Astrocyte of the spinal cord (primary cell): ENCODE data around the gene GMPR2.
"Not testable (repeated sequence)": the region's sequence is repeated elsewhere in the genome, so short reads cannot be mapped to it uniquely, and the experiment has no call there.

Experiments
- DNase-seq: peaks from one replicate; pipeline ENCODE4 v3.0.0; 2011; ENCODE audit warnings: low read depth, low spot score
- H3K4me3 ChIP-seq: 2 replicates; pipeline ENCODE4 v1.5.1; 2011; ENCODE audit warnings: low read depth, mild to moderate bottlenecking, low read length, moderate library complexity
- in situ Hi-C: cut with HindIII; loops from 2 replicates; pipeline ENCODE4 v1.10.0; 2017; ENCODE audit warnings: low sequenced_read_pairs
- TF ChIP-seq, protein P1 (sequence below): IDR thresholded peaks from 2 replicates; pipeline ENCODE4 v1.5.1; 2012; ENCODE audit warnings: low read depth, mild to moderate bottlenecking, low read length, inconsistent platforms

The GMPR2 gene

GRCh38 chr14:24219521-24219920, 13.2 kb upstream of the GMPR2 start:
- DNase-seq = no peak
- in situ Hi-C loops = no loop called here
- TF ChIP-seq, protein P1, sequence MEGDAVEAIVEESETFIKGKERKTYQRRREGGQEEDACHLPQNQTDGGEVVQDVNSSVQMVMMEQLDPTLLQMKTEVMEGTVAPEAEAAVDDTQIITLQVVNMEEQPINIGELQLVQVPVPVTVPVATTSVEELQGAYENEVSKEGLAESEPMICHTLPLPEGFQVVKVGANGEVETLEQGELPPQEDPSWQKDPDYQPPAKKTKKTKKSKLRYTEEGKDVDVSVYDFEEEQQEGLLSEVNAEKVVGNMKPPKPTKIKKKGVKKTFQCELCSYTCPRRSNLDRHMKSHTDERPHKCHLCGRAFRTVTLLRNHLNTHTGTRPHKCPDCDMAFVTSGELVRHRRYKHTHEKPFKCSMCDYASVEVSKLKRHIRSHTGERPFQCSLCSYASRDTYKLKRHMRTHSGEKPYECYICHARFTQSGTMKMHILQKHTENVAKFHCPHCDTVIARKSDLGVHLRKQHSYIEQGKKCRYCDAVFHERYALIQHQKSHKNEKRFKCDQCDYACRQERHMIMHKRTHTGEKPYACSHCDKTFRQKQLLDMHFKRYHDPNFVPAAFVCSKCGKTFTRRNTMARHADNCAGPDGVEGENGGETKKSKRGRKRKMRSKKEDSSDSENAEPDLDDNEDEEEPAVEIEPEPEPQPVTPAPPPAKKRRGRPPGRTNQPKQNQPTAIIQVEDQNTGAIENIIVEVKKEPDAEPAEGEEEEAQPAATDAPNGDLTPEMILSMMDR = no peak
- no peak overlapping the region for H3K4me3 ChIP-seq

DNA sequence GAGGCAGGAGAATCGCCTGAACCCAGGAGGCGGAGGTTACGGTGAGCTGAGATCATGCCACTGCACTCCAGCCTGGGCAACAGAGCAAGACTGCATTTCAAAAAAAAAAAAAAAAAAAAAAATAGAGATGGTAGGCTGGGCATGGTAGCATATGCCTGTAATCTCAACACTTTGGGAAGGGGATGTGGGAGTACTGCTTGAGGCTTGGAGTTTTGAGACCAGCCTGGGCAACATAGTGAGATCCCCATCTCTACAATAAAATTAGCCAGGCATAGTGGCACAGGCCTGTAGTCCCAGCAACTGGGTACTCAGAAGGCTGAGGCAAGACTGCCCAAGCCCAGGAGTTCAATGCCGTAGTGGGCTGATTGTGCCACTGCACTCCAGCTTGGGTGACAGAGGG, 9.7 kb upstream of the GMPR2 start:
- H3K4me3 ChIP-seq, DNase-seq, in situ Hi-C loops: not testable (repeated sequence)

DNA sequence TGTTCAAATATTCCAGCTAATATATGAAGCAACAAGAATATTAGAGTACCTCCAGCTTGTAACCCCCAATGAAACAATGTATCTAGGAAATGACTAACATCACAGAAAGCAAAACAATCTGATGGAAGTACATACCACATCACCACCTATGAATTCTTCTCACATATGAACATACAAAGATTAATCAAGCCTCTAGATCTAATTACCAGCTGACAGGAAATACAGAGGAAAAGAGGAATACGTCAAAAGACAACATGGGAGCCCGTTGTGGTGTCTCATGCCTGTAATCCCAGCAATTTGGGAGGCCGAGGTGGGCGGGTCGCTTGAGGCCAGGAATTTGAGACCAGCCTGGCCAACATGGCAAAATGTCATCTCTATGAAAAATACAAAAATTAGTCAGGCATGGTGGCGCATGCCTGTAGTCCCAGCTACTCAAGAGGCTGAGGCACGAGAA, 8.1 kb upstream of the GMPR2 start:
- TF ChIP-seq, protein P1 = no peak
- DNase-seq = peak; percentile 78
- in situ Hi-C loops = no loop called here
- no peak overlapping the region for H3K4me3 ChIP-seq

- TF ChIP-seq, protein P1 = no peak
- no peak overlapping the region for H3K4me3 ChIP-seq
- in situ Hi-C loops = no loop called here
- no peak for DNase-seq
Observed at GRCh38 chr14:24226473-24226872, 6.3 kb upstream of the GMPR2 start.

DNA sequence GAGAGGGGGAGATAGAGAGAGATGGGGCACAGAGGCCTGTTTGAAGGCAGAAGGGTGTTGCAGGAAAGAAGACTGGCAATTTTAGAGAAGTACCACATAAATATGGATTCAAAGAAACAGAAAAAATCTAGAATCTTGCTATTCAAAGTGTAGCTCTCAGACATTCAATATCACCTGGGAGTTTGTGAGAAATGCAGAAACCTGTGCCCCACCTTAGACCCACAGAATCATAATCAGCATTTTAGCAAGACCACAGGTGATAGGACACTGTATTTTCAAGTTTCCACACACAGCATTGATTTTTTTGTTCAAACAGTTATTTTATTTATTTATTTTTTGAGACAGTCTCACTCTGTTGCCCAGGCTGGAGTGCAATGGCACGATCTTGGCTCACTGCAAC, 3.8 kb upstream of the GMPR2 start:
- H3K4me3 ChIP-seq = no peak overlapping the region
- DNase-seq = no peak
- TF ChIP-seq, protein P1 = no peak
- in situ Hi-C loops = no loop called here

- H3K4me3 ChIP-seq = peak overlapping the region; percentile 81
Observed at GRCh38 chr14:24231263-24232120, 1.2 kb upstream of the GMPR2 start.

DNA sequence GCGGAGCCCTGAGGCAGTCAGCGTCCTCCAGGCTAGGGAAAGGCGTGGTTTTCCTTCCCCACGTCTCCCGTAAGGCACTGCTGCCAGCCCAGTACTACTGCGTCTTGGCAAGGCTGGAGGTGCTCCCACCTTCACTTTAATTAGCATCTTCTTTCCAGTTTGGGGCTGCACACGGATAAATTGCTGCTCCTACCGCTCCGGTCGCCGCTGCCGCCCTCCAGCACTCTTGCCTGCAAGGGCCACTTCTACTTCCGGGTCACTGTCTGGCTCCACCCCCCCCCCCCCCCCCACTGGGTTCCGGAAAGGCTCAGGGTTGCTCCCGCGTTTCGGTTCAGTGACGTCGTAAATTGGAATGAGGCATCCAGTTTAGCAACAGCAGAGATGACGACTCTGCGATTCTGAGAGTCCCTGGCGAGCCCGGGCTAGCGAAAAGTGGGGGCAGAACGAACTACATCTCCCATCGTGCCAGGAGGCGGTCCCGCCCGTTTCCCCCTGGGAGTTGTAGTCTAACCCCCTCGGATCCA, 546 bp upstream of the GMPR2 start, which contains the start of gene NEDD8:
TSS of gene NEDD8 (minus strand) at position 247 of the 524 bp plus-strand sequence. CDS start at position 147, 100 bp downstream.
- in situ Hi-C loops = no loop called here
- TF ChIP-seq, protein P1 = no peak
- peak within 1 kb of the TSS; percentile 81 for H3K4me3 ChIP-seq
- peak; percentile 97 for DNase-seq

More at GRCh38 chr14:24231263-24232120, 1.2 kb upstream of the GMPR2 start:
- TF ChIP-seq, protein P1 = no peak
- in situ Hi-C loops = no loop called here
- DNase-seq = no peak
